Sigmoid colon (tissue), 4 donors: Measurements from ENCODE around the gene SMARCC1.

ENCODE experiments used
- POLR2A ChIP-seq, 2 donors: fragments of 450-650 bp; IDR thresholded peaks; one replicate each; pipeline ENCODE4 v1.6.1; 2016; ENCODE audit warnings: antibody characterized with exemption in 2 of 2, mild to moderate bottlenecking in 2 of 2, moderate library complexity in 2 of 2
- POLR2AphosphoS5 ChIP-seq, 4 donors: sonication (generic); formaldehyde crosslinking; IDR thresholded peaks; one replicate each; pipeline ENCODE4 v1.6.1; 2017; ENCODE audit warnings: antibody characterized with exemption in 4 of 4

- TF ChIP-seq POLR2A (IDR thresholded peaks at IDR 0.05) (no peak), POLR2AphosphoS5 (IDR thresholded peaks at IDR 0.05) (no peak)
These were observed 228.3 kb downstream of the SMARCC1 start for GRCh38 chr3:47553407-47553806.
